Measurements from ENCODE around the gene FSCN2.
A peak's percentile ranks its signal among the peaks of the same experiment; 100 is the strongest.

FSCN2 gene

DNA sequence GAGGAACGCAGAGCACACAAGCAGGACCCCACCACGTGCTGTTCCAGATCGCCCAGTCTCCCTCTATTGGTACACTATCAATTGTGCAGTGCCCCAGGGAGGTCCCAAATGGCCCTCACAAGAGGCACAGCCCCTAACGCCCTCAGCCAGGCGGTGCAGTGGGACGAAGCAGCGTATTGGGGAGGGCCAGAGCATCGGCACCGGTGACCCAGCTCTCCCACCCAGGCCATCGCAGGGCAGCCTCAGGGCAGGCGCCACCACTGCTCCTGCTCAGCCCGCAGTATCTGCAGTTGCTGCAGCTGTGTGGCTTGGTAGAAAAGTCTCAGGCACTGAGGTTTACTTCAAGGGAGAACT lies 29.9 kb downstream of the FSCN2 start:
- no peak for DNase-seq

- DNase-seq = no peak
These were observed 31.0 kb downstream of the FSCN2 start for GRCh38 chr17:81558941-81559806.

DNA sequence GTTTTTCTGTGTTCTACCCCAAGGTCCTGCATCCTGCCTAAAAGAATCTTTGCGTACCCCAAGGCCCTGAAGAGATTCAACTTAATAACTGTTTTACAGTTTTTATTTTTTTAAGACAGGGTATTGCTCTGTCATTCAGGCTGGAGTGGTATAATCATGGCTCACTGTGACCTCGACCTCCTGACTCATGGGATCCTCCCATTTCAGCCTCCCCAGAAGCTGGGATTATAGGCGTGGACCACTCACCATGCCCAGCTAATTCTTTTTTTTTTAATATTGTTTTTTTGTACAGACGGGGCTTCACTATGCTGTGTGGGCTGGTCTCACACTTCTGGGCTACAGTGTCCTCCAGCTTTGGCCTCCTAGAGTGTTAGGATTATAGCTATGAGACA lies 33.3 kb downstream of the FSCN2 start:
- DNase-seq = no peak

GRCh38 chr17:81563861-81564586 lies 35.8 kb downstream of the FSCN2 start:
- DNase-seq = peak in 1 of 2 experiments; percentile 22

- DNase-seq = no peak
These were observed 36.6 kb downstream of the FSCN2 start for GRCh38 chr17:81564778-81565177.

GRCh38 chr17:81565231-81565630 lies 37.1 kb downstream of the FSCN2 start:
- no peak for DNase-seq

- no peak for DNase-seq
These were observed 38.4 kb downstream of the FSCN2 start for GRCh38 chr17:81566461-81567126.

- no peak for DNase-seq
These were observed 39.0 kb downstream of the FSCN2 start for GRCh38 chr17:81567191-81567590.

GRCh38 chr17:81568416-81568815 lies 40.2 kb downstream of the FSCN2 start:
- DNase-seq = no peak

GRCh38 chr17:81569986-81570514 lies 41.9 kb downstream of the FSCN2 start:
- no peak for DNase-seq

GRCh38 chr17:81570964-81571363 lies 42.8 kb downstream of the FSCN2 start:
- DNase-seq = no peak

DNA sequence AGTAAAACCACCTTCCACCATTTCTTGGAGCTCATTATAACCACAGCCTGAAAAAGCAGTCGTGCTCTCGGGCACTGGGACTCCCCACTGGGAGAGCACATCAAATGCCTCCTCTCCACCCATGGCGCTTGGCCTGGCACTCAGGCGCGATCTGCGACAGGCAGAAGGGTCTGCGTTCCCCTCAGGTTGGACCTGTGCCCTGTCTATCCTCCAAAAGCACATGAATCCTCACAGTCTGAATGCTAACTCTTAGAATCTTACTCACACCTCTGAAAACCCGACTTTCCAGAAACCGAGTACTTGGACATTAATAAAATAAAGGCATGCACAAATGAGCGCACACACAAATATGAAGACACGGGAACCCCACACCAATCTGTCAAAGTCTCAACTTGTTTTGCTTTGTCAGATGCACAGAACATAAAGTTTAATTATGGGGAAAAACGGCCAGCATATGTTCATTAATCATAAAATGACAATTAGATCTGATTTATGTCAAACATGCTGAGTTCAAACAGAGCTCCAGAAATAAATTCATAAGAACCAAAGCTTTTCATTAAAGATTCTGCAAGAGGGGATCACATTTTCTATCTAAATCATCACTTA lies 44.5 kb downstream of the FSCN2 start:
- DNase-seq = no peak

- no peak for DNase-seq
These were observed 45.8 kb downstream of the FSCN2 start for GRCh38 chr17:81573794-81574642.

- no peak for DNase-seq
These were observed 46.4 kb downstream of the FSCN2 start for GRCh38 chr17:81574643-81574956.

GRCh38 chr17:81575836-81576235 lies 47.7 kb downstream of the FSCN2 start:
- DNase-seq = no peak

DNA sequence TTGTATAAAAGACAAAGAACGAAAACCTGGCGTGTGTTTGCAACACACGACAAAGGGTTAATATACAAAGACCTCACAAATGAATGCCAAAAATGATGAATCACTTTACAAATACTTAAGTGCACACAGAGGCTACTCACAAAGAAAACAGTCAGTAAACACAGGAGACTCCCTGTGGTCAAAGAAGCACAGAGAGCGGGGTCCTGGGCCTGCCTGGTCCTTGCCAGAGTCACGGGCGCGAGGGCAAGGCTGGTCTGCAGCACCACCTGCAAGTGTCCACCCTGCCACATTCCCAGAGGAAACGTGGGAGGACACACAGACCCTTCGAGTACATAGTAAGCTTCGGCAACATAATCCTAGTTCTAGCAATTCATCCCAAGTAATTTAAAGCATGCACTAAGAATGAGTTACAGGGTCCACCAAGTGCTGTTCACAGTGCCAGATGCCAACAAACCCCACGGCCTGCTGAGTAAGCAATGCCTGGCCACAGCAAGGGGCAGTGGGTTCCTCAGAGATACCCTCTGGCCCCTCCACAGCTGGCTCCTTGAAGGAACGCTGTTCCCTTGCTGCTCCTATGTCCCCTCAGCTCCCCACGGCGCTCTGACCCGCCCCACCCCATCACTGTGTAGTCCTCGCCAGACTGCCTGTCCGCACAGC lies 48.6 kb downstream of the FSCN2 start:
- DNase-seq = no peak

DNA sequence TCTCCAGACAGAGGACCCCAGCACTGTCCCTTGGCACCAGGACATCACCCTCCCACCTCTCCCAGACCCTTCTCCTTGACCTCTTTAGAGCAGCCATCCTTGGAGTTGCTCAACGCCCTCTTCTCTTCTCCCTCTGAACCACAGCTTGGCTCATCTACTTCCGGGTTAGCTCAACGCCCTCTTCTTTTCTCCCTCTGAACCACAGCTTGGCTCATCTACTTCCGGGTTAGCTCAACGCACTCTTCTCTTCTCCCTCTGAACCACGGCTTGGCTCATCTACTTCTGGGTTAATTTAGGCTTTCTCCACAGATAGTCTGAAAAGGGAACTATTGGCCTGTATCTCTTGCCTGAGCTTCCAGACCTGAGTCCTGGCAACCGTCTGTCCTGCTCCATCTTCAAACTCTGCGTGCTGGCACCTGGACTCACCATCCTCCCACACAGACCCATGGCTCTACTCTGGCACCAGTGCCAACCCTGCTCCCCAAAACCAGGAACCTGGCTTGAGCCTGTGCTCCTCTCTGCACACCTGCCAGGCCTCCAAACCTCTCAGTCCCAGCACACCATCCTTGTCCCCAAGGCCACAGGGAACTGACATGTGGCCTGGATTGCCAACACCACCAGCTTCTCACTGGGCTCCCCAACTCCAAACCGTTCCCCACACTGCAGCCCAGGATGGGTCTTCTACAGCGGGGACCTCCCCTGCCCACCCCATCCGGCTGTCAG lies 49.3 kb downstream of the FSCN2 start:
- peak; percentile 91 to 93 for DNase-seq

DNA sequence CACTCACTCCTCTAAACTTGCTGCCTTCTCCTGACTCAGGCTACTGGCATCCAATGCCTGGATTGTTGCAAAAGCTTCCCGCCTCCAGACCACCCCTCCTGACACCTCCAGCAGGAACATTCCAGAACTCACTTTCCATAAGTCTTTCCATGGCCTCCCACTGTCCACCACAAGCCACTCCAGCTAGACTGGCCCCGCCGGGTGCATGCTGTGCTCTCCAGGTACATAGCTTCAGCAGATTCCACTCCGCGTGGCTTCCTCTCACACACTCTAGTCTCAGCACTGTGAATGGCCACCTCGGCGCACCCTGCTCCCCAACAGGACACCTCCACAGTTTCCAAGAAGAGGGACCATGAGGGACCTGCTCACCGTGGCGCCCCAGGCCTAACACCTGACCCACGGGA lies 49.9 kb downstream of the FSCN2 start:
- no peak for DNase-seq

DNA sequence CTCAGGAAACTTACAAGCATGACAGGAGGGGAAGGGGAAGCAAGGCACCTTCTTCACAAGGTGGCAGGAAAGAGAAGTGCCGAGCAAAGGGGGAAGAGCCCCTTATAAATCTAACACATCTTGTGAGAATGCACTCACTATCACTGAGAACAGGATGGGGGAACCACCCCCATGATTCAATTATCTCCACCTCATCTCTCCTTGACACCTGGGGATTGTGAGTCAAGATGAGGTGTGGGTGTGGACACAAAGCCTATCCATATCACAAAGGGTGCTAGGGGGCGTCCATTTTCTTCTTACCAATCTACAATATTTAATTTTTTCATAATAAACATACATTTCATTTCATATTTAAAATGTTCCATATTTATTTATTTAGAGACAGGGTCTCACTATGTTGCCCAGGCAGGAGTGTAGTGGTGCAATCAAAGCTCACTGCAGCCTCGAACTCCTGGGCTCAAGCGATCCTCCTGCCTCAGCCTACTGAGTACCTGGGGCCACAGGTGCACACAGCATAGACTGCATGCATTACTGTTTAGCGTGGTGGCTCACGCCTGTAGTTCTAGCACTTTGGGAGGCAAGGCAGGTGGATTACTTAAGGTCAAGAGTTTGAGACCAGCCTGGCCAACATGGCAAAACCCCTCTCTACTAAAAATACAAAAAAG lies 50.5 kb downstream of the FSCN2 start:
- no peak for DNase-seq

DNA sequence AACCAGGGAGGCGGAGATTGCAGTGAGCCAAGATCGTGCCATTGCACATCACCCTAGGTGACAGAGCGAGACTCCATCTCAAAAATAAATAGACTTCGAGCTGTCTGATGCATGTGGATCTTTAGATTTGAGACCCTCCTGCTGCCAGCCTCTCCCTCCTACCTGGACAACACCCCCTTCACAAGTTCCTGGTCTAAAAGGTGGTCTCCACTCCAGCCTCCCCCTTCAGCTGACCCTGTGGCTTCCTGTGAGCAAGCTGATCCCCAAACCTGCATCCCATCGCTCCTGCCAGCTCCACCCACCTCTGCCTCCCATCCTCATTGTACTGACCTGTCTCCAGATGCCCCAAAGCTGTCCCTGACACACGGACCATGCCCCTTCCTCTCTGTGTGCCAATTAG lies 51.1 kb downstream of the FSCN2 start:
- DNase-seq = no peak
